ENCODE results near the gene RAB5A.

The RAB5A gene

DNA sequence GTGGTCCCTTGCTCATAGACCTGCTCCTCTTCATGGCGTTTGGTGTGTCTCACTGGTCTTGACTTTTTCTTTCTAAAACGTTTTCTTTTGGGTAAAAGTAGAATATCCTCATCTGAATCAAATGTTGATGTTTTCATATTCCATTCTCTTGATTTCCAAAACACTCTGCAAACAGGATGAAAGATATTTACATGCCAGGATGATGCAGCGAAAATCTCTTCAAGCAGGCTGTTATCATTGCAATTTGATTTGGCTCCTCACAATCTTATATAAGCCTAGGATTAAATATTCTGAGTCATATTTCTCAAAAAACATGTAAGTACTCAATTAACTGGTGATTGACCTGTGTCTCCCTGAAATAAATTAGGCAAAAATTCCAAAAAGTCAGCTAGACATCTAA is 55.0 kb downstream of the RAB5A start:
- TF ChIP-seq, protein P1, sequence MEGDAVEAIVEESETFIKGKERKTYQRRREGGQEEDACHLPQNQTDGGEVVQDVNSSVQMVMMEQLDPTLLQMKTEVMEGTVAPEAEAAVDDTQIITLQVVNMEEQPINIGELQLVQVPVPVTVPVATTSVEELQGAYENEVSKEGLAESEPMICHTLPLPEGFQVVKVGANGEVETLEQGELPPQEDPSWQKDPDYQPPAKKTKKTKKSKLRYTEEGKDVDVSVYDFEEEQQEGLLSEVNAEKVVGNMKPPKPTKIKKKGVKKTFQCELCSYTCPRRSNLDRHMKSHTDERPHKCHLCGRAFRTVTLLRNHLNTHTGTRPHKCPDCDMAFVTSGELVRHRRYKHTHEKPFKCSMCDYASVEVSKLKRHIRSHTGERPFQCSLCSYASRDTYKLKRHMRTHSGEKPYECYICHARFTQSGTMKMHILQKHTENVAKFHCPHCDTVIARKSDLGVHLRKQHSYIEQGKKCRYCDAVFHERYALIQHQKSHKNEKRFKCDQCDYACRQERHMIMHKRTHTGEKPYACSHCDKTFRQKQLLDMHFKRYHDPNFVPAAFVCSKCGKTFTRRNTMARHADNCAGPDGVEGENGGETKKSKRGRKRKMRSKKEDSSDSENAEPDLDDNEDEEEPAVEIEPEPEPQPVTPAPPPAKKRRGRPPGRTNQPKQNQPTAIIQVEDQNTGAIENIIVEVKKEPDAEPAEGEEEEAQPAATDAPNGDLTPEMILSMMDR (IDR thresholded peaks at IDR 0.05; ENCODE audit: low read depth, low read length): no peak
- H3K4me1 ChIP-seq (ENCODE audit: low read length): no peaks in the 10 kb centered on the region
- H3K27me3 ChIP-seq (ENCODE audit: low read depth, low read length): no peaks in the 10 kb centered on the region
- no peaks in the 10 kb centered on the region for H4K20me1 ChIP-seq (ENCODE audit: insufficient read depth, low read length)
- no peaks in the 10 kb centered on the region for H3K9me3 ChIP-seq (ENCODE audit: insufficient read depth, low read length)
- no peak overlapping the region for H3K4me3 ChIP-seq (ENCODE audit: low read length)
- H3K27ac ChIP-seq (ENCODE audit: low read length): no peak overlapping the region
- H3K79me2 ChIP-seq (ENCODE audit: low read length): no peaks in the 10 kb centered on the region
- no peak overlapping the region for H3K9ac ChIP-seq (ENCODE audit: low read length)
- no peak overlapping the region for H3K4me2 ChIP-seq (ENCODE audit: low read length)
- no peaks in the 10 kb centered on the region for H3K36me3 ChIP-seq (replicated peaks; ENCODE audit: low read depth, low read length)
- no peak overlapping the region for H2AFZ ChIP-seq (ENCODE audit: low read depth, low read length)

DNA sequence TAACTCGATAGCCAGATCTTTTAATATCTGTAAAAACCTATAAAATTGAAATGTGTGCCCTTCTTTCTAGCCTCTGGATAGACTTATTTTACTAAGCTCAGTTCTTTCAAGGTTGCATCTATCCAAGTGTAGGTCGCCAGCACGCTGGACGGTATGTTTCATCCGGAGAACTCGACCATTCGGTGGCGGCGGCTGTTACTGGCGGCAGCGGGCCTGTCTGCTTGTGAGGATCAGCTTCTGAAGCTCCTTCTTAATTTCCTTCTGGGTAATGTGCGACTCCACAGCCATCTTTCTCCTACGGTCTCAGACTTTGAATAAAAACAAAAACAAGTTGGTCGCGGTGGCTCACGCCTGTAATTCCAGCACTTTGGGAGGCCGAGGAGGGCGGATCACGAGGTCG is 61.1 kb downstream of the RAB5A start:
- H3K4me1 ChIP-seq (ENCODE audit: low read length): no peaks in the 10 kb centered on the region
- TF ChIP-seq EZH2phosphoT487 (IDR thresholded peaks at IDR 0.05; ENCODE audit: low read depth): no peak
- TF ChIP-seq, protein P1 (IDR thresholded peaks at IDR 0.05; ENCODE audit: low read depth, low read length): no peak
- H3K79me2 ChIP-seq (ENCODE audit: low read length): no peaks in the 10 kb centered on the region
- no peaks in the 10 kb centered on the region for H3K27me3 ChIP-seq (ENCODE audit: low read depth, low read length)
- H3K9me3 ChIP-seq (ENCODE audit: insufficient read depth, low read length): no peaks in the 10 kb centered on the region
- no peaks in the 10 kb centered on the region for H4K20me1 ChIP-seq (ENCODE audit: insufficient read depth, low read length)
- no peak overlapping the region for H3K4me3 ChIP-seq (ENCODE audit: low read length)
- H3K36me3 ChIP-seq (replicated peaks; ENCODE audit: low read depth, low read length): no peaks in the 10 kb centered on the region
- H3K9ac ChIP-seq (ENCODE audit: low read length): no peak overlapping the region
- H2AFZ ChIP-seq (ENCODE audit: low read depth, low read length): no peak overlapping the region
- H3K27ac ChIP-seq (ENCODE audit: low read length): no peak overlapping the region
- H3K4me2 ChIP-seq (ENCODE audit: low read length): no peak overlapping the region

DNA sequence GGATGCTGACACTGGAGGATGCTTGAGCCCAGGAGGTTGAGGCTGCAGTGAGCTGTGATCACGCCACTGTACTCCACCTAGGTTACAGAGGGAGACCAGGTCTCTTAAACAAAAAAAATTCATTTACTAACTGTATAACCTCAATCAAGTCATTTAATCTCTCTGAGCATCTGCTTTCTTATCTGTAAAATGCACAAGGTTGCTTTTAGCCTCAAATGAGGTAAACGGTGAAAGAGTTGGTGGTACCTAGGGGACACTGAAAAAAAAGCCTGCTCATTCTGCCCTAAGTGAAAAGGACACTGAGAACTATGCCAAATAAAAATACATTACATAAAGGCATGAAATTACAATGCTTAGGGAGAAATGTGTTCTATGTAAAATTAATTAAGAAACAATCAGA is 61.7 kb downstream of the RAB5A start:
- Histone ChIP-seq H3K79me2 (ENCODE audit: low read length) (no peaks in the 10 kb centered on the region), H3K4me3 (ENCODE audit: low read length) (no peak overlapping the region), H3K9ac (ENCODE audit: low read length) (no peak overlapping the region), H3K4me2 (ENCODE audit: low read length) (no peak overlapping the region), H4K20me1 (ENCODE audit: insufficient read depth, low read length) (no peaks in the 10 kb centered on the region), H3K27me3 (ENCODE audit: low read depth, low read length) (no peaks in the 10 kb centered on the region), H3K27ac (ENCODE audit: low read length) (no peak overlapping the region), H3K9me3 (ENCODE audit: insufficient read depth, low read length) (no peaks in the 10 kb centered on the region), H2AFZ (ENCODE audit: low read depth, low read length) (no peak overlapping the region), H3K36me3 (replicated peaks; ENCODE audit: low read depth, low read length) (no peaks in the 10 kb centered on the region), H3K4me1 (ENCODE audit: low read length) (no peaks in the 10 kb centered on the region)
- TF ChIP-seq, protein P1 (IDR thresholded peaks at IDR 0.05; ENCODE audit: low read depth, low read length): no peak
- no peak for TF ChIP-seq EZH2phosphoT487 (IDR thresholded peaks at IDR 0.05; ENCODE audit: low read depth)

DNA sequence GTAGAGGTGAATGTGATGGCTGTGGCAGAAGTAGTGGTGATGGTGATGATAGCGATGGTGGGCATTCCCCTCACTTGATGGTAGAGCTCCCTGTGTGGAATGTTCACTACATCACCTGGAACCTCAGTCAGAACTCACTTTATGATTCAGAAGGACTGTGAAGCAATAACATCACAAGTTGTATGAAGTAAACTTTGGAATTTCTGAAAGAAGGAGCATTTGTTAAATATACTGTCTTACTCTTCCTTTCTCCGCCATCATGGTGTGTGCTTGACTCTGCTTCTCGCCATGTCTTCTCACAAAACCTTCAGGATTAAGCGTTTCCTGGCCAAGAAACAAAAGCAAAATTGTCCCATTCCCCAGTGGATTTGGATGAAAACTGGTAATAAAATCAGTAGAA is 65.3 kb downstream of the RAB5A start, which contains the start of gene PP2D1:
PP2D1 (minus strand) TSS at position 101 of the 400 bp plus-strand sequence. CDS start 192 bp downstream, outside the sequence.
- Histone ChIP-seq H3K9me3 (ENCODE audit: insufficient read depth, low read length) (no peaks in the 10 kb centered on the region), H4K20me1 (ENCODE audit: insufficient read depth, low read length) (no peaks in the 10 kb centered on the region), H3K79me2 (ENCODE audit: low read length) (no peaks in the 10 kb centered on the region), H3K4me1 (ENCODE audit: low read length) (no peaks in the 10 kb centered on the region), H3K9ac (ENCODE audit: low read length) (no peak within 1 kb of the TSS), H3K27ac (ENCODE audit: low read length) (no peak within 1 kb of the TSS), H3K4me3 (ENCODE audit: low read length) (no peak within 1 kb of the TSS), H2AFZ (ENCODE audit: low read depth, low read length) (no peak within 1 kb of the TSS), H3K4me2 (ENCODE audit: low read length) (no peak within 1 kb of the TSS), H3K36me3 (replicated peaks; ENCODE audit: low read depth, low read length) (no peaks in the 10 kb centered on the region), H3K27me3 (ENCODE audit: low read depth, low read length) (no peaks in the 10 kb centered on the region)
- TF ChIP-seq, protein P1 (IDR thresholded peaks at IDR 0.05; ENCODE audit: low read depth, low read length): no peak
- no peak for TF ChIP-seq EZH2phosphoT487 (IDR thresholded peaks at IDR 0.05; ENCODE audit: low read depth)
